ENCODE data around the gene PLCL2.

PLCL2 gene

GRCh38 chr3:16841041-16841753 is 43.6 kb upstream of the PLCL2 start:
- TF ChIP-seq CTCF (IDR thresholded peaks at IDR 0.05): no peak
- Histone ChIP-seq H3K27ac (no peak overlapping the region), H3K4me3 (no peak overlapping the region)
- no peak for DNase-seq (ENCODE audit: low spot score)

GRCh38 chr3:16841904-16842271 is 42.9 kb upstream of the PLCL2 start:
- TF ChIP-seq CTCF (IDR thresholded peaks at IDR 0.05): no peak
- no peak for DNase-seq (ENCODE audit: low spot score)
- no peak overlapping the region for H3K4me3 ChIP-seq
- peak overlapping the region in 1 of 2 donors; percentile 63 for H3K27ac ChIP-seq

GRCh38 chr3:16842272-16843270 is 42.2 kb upstream of the PLCL2 start:
- no peak overlapping the region for H3K4me3 ChIP-seq
- TF ChIP-seq CTCF (IDR thresholded peaks at IDR 0.05): no peak
- DNase-seq (ENCODE audit: low spot score): no peak
- H3K27ac ChIP-seq: peak overlapping the region in 1 of 2 donors; percentile 63

- no peak overlapping the region for H3K27ac ChIP-seq
- no peak for TF ChIP-seq CTCF (IDR thresholded peaks at IDR 0.05)
- no peak for DNase-seq (ENCODE audit: low spot score)
- H3K4me3 ChIP-seq: no peak overlapping the region
Observed at GRCh38 chr3:16844222-16844621, 40.5 kb upstream of the PLCL2 start.

- no peak for DNase-seq (ENCODE audit: low spot score)
- TF ChIP-seq CTCF (IDR thresholded peaks at IDR 0.05): no peak
- H3K4me3 ChIP-seq: no peak overlapping the region
- no peak overlapping the region for H3K27ac ChIP-seq
Observed at GRCh38 chr3:16844791-16845190, 40.0 kb upstream of the PLCL2 start.

GRCh38 chr3:16846373-16847080 is 38.2 kb upstream of the PLCL2 start:
- no peak for DNase-seq (ENCODE audit: low spot score)
- no peak overlapping the region for H3K4me3 ChIP-seq
- TF ChIP-seq CTCF (IDR thresholded peaks at IDR 0.05): no peak
- no peak overlapping the region for H3K27ac ChIP-seq
